Measurements from ENCODE around the gene GHR. TPM values are rescaled to one million over a fixed set of nuclear protein-coding genes. Genes with fewer than 3 reads are reported as not detected.

Gene GHR
- total RNA-seq, 2 donors from 2014 or later: 5.7 to 12.9 TPM

DNA sequence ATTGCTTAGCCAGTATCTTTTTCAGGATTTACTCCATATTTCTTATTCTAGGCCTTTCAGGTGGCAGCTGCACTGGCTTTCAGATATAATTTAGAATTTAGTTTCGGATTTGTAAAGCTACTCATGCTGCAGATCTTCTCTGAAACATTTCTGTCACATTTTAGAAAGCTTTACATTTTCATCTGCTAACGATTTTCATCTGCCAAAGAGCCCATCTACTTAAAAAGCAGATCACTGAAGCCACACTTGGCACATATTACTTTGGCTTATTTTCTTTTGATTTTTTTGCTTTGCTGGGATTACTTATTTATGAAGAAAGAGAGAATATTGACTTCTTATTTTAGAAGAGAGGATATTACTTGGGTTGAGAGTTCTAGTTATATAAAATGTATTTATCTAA lies 98.2 kb downstream of the GHR start:
- intact Hi-C loops (cut with DNase I): no loop called here
- Histone ChIP-seq H3K36me3 (replicated peaks in 1 of 2; ENCODE audit: insufficient read depth in 1 of 2, low read depth in 2 of 2) (no peaks in the 10 kb centered on the region), H3K27ac (no peak overlapping the region), H3K4me1 (peaks cover 10% of the 10 kb centered on the region), H3K4me3 (no peak overlapping the region), H3K27me3 (no peaks in the 10 kb centered on the region), H3K9me3 (no peaks in the 10 kb centered on the region)
- TF ChIP-seq POLR2A (IDR thresholded peaks at IDR 0.05): no peak
- TF ChIP-seq, protein P1, sequence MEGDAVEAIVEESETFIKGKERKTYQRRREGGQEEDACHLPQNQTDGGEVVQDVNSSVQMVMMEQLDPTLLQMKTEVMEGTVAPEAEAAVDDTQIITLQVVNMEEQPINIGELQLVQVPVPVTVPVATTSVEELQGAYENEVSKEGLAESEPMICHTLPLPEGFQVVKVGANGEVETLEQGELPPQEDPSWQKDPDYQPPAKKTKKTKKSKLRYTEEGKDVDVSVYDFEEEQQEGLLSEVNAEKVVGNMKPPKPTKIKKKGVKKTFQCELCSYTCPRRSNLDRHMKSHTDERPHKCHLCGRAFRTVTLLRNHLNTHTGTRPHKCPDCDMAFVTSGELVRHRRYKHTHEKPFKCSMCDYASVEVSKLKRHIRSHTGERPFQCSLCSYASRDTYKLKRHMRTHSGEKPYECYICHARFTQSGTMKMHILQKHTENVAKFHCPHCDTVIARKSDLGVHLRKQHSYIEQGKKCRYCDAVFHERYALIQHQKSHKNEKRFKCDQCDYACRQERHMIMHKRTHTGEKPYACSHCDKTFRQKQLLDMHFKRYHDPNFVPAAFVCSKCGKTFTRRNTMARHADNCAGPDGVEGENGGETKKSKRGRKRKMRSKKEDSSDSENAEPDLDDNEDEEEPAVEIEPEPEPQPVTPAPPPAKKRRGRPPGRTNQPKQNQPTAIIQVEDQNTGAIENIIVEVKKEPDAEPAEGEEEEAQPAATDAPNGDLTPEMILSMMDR (IDR thresholded peaks at IDR 0.05): no peak
- DNase-seq: no peak
- 65 to 70% methylated on average over 2 of the region's 2 CpGs for WGBS, 2 donors
- ATAC-seq: no peak

DNA sequence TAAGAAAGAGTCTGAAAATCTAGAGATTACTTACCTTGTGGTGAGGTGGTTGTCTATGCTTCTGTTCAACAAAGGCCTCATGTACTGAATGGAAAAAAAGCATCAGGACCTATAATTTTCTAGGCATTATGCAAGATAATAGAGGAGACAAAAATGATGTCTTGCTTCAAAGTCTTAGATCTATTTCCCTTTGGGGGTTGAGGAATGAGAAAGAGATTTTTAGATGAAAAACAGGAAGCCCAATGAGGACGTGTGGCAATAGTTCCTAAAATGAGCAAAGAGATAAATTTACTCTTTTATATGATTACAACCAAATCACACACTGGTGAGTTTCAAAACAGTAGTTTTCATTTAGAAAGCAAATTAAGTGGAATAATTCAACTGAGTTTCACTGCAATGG lies 99.5 kb downstream of the GHR start:
- H3K9me3 ChIP-seq: no peaks in the 10 kb centered on the region

DNA sequence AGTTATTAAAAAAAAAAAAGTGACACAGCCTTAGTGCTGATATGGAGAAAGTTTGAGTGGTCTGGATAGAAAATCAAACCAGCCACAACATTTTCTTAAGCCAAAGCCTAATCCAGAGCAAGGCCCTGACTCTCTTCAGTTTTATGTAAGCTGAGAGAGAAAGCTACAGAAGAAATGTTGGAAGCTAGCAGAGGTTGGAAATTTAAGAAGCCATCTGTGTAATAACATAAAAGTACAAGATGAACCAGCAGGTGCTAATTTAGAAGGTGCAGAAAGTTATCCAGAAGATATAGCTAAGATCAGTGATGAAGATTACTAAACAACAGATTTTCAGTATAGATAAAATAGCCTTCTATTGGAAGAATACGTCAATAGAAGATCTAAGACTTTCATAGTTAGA lies 102.9 kb downstream of the GHR start:
- Histone ChIP-seq H3K27ac (no peak overlapping the region), H3K36me3 (replicated peaks in 1 of 2; ENCODE audit: insufficient read depth in 1 of 2, low read depth in 2 of 2) (no peaks in the 10 kb centered on the region), H3K27me3 (no peaks in the 10 kb centered on the region), H3K9me3 (no peaks in the 10 kb centered on the region), H3K4me1 (no peaks in the 10 kb centered on the region), H3K4me3 (no peak overlapping the region)
- DNase-seq (no peak), ATAC-seq (no peak)
- intact Hi-C loops (cut with DNase I): no loop called here
- WGBS, 2 donors: 83 to 84% methylated on average over 1 of the region's 1 CpG
- no peak for TF ChIP-seq POLR2A (IDR thresholded peaks at IDR 0.05)
- TF ChIP-seq, protein P1 (IDR thresholded peaks at IDR 0.05): no peak

More for the DNA sequence above, 99.5 kb downstream of the GHR start:
- Histone ChIP-seq H3K27me3 (no peaks in the 10 kb centered on the region), H3K4me3 (no peak overlapping the region), H3K36me3 (replicated peaks in 1 of 2; ENCODE audit: insufficient read depth in 1 of 2, low read depth in 2 of 2) (no peaks in the 10 kb centered on the region), H3K27ac (no peak overlapping the region), H3K4me1 (no peaks in the 10 kb centered on the region)
- no peak for DNase-seq
- intact Hi-C loops (cut with DNase I): no loop called here
- ATAC-seq: no peak
- no peak for TF ChIP-seq POLR2A (IDR thresholded peaks at IDR 0.05)
- TF ChIP-seq, protein P1 (IDR thresholded peaks at IDR 0.05): no peak
- 44 to 59% methylated on average over 1 of the region's 1 CpG for WGBS, 2 donors

DNA sequence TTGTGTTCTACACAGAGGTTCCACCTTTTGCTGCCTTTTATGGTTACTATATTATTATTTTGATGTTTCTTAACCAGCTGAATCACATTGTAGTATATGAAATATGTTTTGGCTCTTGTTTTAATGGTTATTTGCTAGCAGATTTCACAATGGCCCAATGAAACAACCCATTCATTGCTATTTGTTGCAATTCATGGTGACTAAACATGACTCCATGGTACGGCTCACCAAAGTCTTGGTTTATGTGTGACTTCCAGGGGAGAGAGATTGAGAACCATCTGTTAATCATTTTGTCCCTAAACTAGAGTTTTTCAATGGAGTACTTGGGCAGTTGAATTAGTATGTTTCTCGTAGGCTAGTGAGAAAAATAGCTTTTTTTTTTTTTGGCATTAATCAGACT lies 108.4 kb downstream of the GHR start:
- DNase-seq: no peak
- Histone ChIP-seq H3K27me3 (no peaks in the 10 kb centered on the region), H3K4me1 (no peaks in the 10 kb centered on the region), H3K36me3 (replicated peaks in 1 of 2; ENCODE audit: insufficient read depth in 1 of 2, low read depth in 2 of 2) (no peaks in the 10 kb centered on the region), H3K9me3 (no peaks in the 10 kb centered on the region), H3K4me3 (no peak overlapping the region), H3K27ac (no peak overlapping the region)
- intact Hi-C loops (cut with DNase I): no loop called here
- no peak for ATAC-seq
- no peak for TF ChIP-seq POLR2A (IDR thresholded peaks at IDR 0.05)
- TF ChIP-seq, protein P1 (IDR thresholded peaks at IDR 0.05): no peak
- WGBS, 2 donors: 73 to 86% methylated on average over 2 of the region's 2 CpGs

DNA sequence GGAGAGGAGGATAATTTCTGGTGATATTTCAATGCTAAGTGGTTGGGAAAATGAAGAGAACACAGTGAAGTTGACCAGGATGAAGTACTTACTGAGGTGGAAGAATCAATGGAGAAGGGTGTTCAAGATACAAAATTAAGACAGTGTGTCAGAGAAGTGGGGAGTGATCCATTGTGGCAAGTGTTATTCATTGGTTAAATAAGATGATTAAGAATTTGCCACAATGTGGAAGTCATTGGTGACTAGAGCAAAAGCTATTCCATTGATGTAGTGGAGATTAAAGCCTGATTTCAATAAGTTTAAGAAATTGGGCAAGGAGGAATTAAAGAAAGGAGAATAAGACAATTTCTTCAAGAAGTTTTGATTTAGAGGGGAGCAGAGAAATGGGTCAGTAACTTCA lies 118.9 kb downstream of the GHR start:
- Histone ChIP-seq H3K9me3 (no peaks in the 10 kb centered on the region), H3K4me1 (peaks cover 13% of the 10 kb centered on the region), H3K27me3 (no peaks in the 10 kb centered on the region), H3K27ac (no peak overlapping the region), H3K4me3 (no peak overlapping the region), H3K36me3 (replicated peaks in 1 of 2; ENCODE audit: insufficient read depth in 1 of 2, low read depth in 2 of 2) (no peaks in the 10 kb centered on the region)
- no peak for DNase-seq
- TF ChIP-seq, protein P1 (IDR thresholded peaks at IDR 0.05): no peak
- TF ChIP-seq POLR2A (IDR thresholded peaks at IDR 0.05): no peak
- ATAC-seq: no peak
- intact Hi-C loops (cut with DNase I): no loop called here
